BJ (cell line): ENCODE results near the gene IPO5. TPM values are rescaled to one million over a fixed set of nuclear protein-coding genes. Genes with fewer than 3 reads are reported as not detected.

Source experiments
- CTCF ChIA-PET: fragments of 350-600 bp; formaldehyde crosslinking; extraction: SDS; loops from one replicate; lab custom pipeline; 2021; ENCODE audit warnings: antibody characterized with exemption, inconsistent platforms; lab: Yijun Ruan, JAX
- POLR2A ChIA-PET: fragments of 300-600 bp; sonication (Branson Sonifier 250); formaldehyde crosslinking; extraction: SDS; loops from one replicate; lab custom pipeline; 2021; ENCODE audit warnings: antibody characterized with exemption; lab: Charles Lee
- DNase-seq: peaks from one replicate; pipeline ENCODE4 v3.0.0-alpha.2; 2011; ENCODE audit warnings: low read depth
- H3K27me3 ChIP-seq: 2 replicates; pipeline ENCODE4 v1.6.0; 2011; ENCODE audit warnings: low read length; ENCODE audit not compliant: control insufficient read depth, insufficient read depth
- H3K36me3 ChIP-seq: 2 replicates; pipeline ENCODE4 v1.5.1; 2011; ENCODE audit warnings: low read length; ENCODE audit not compliant: control insufficient read depth, insufficient read depth
- H3K4me3 ChIP-seq: 2 replicates; pipeline ENCODE4 v1.5.1; 2011; ENCODE audit warnings: low read depth, mild to moderate bottlenecking, control low read depth, low read length
- polyA minus RNA-seq: library from RNA; depleted of rRNA, polyadenylated mRNA; stranded (reverse); fragments of >200 nt; gene quantifications from 2 replicates; pipeline ENCODE4 v1.2.3, GENCODE V29; 2011; rRNA and poly(A)+ RNA removed
- polyA plus RNA-seq: library from polyadenylated mRNA; depleted of rRNA; stranded (reverse); fragments of >200 nt; gene quantifications from 2 replicates; pipeline ENCODE4 v1.2.3, GENCODE V29; 2011; rRNA removed
- TF ChIP-seq, protein P1 (sequence below): IDR thresholded peaks from 2 replicates; pipeline ENCODE4 v1.5.1; 2011; ENCODE audit warnings: low read depth, mild to moderate bottlenecking, control low read depth, inconsistent platforms, low read length, moderate library complexity; ENCODE audit not compliant: insufficient read depth

Gene IPO5
- polyA plus RNA-seq (137 and 240 TPM in 2 replicates), polyA minus RNA-seq (158 and 171 TPM in 2 replicates)

DNA sequence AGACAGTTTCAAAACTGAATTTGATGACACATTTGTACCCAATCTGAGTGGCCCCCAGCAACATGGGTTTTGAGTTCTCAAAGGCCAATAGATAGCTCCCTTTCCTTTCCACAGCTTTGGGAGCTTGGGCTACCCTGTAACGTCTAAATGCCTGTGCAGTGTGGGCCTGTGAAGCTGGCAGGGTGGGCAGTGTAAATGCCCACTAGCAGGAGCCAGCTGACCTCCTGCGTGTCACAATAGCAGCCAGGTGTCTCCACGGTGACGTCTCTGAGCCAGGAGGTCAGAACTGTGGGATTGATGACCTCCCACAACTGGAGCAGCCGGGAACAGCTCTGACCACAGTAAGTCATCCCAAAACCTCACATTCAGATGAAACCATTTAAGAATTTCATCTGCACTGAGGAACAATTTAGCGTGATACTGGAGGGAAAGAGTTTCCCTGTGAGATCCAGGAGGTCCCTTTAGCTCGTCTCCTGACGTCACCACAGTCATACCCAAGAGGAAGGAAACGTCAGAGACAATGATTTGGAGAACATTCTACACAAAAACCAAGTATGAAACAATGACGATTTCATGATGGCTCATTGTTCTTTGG is at the start of gene IPO5:
IPO5 (plus strand) TSS at position 300 of the 595 bp plus-strand sequence. CDS start 23,022 bp downstream, outside the sequence.
- CTCF ChIA-PET, result no interaction called here
- no peaks in the 10 kb centered on the region for H3K27me3 ChIP-seq

DNA sequence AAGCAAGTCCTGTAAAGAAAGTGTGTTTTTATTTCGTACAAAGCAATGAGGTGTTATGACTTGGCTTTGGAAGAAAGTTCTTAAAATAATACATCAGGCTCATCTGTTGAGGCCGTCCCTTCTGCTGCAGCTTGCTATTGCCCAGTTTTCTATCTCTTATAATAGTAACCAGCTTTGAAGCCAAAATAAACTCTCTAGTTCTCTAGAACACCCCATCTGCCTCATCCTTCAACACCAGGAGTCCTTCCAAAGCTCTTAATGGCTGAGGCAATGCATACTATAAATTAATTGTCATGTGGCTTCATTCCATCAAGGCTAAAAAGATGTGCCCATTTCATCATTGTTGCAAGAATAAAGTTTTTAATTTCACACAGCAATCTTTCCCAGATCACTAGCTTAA is 49.4 kb upstream of the IPO5 start:
- H3K4me3 ChIP-seq, result no peak overlapping the region
- ChIA-PET POLR2A (no interaction called here), CTCF (no interaction called here)
- no peak for DNase-seq
- no peaks in the 10 kb centered on the region for H3K36me3 ChIP-seq
- no peaks in the 10 kb centered on the region for H3K27me3 ChIP-seq
- TF ChIP-seq, protein P1, sequence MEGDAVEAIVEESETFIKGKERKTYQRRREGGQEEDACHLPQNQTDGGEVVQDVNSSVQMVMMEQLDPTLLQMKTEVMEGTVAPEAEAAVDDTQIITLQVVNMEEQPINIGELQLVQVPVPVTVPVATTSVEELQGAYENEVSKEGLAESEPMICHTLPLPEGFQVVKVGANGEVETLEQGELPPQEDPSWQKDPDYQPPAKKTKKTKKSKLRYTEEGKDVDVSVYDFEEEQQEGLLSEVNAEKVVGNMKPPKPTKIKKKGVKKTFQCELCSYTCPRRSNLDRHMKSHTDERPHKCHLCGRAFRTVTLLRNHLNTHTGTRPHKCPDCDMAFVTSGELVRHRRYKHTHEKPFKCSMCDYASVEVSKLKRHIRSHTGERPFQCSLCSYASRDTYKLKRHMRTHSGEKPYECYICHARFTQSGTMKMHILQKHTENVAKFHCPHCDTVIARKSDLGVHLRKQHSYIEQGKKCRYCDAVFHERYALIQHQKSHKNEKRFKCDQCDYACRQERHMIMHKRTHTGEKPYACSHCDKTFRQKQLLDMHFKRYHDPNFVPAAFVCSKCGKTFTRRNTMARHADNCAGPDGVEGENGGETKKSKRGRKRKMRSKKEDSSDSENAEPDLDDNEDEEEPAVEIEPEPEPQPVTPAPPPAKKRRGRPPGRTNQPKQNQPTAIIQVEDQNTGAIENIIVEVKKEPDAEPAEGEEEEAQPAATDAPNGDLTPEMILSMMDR, result no peak

More for the DNA sequence above, at the start of gene IPO5:
- Histone ChIP-seq H3K4me3 (no peak within 1 kb of the TSS), H3K36me3 (no peaks in the 10 kb centered on the region)
- TF ChIP-seq, protein P1, result no peak
- POLR2A ChIA-PET, result no interaction called here
- DNase-seq, result no peak

DNA sequence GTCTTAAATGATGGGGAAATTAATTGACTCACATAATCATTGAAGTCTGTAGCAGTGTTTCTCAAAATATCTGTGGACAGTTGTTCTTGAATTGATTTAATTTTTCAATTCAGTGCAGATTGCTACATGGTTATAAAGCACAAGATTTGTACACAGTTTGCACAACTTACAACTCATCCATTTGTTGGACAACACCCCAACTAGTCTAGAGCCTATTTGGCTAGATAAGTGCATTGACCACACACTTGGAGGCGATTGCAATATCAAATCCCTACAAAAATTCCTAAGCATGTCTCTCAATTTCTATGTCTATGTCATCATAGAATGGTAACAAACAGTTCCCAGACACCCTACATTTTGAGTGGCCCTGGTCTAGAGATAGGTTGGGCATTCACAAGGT is 48.0 kb upstream of the IPO5 start:
- TF ChIP-seq, protein P1, result no peak
- CTCF ChIA-PET, result no interaction called here
- DNase-seq, result no peak
- Histone ChIP-seq H3K4me3 (no peak overlapping the region), H3K27me3 (no peaks in the 10 kb centered on the region), H3K36me3 (no peaks in the 10 kb centered on the region)
- POLR2A ChIA-PET, result no interaction called here

DNA sequence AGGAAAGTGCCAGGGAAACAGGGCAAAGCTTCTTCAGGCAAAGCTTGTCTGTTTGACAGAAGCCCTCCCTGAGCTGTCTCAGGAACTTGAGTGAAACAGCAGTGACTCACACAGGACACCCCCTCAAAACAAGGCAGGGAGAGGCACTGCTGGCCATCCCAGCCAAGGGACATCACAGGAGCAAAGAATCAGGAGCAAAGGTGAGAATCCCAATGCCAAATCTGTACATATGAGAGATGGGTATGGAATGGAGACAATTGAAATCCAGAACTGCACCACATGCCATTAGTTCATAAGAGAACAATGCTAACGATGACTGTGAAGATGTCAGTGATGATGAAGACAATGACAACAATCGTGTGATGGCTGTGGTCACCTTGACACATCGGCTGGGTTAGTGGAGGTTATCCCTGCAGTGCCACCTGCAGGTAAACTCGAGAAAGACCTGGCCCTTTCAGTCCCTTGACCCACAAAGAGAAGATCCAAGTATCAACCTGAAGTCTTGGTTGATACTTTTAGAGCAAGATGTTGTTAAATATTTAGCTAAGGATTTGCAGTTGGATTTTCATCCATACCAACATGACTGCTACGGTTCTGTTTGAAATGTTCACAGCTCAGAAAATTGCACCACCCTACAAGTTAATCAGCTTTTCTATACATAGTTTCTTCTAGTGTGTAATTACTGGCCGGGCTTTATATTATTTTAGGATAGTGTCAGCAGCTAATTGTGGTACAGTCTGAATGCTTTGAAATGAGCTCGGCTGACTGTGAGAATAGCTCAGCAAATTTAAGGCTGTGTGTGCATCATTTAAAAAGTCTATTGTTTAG is 42.0 kb upstream of the IPO5 start:
- Histone ChIP-seq H3K4me3 (no peak overlapping the region), H3K36me3 (no peaks in the 10 kb centered on the region), H3K27me3 (no peaks in the 10 kb centered on the region)
- TF ChIP-seq, protein P1, result peak; percentile 36
- no peak for DNase-seq
- POLR2A ChIA-PET, result no interaction called here
- CTCF ChIA-PET, result interaction anchor here (0.8 to 3.0 kb wide), 10 partner anchors 9 to 226 kb away, joined by 3 to 39 read pairs (median 6); no protein-coding TSS in a partner anchor

DNA sequence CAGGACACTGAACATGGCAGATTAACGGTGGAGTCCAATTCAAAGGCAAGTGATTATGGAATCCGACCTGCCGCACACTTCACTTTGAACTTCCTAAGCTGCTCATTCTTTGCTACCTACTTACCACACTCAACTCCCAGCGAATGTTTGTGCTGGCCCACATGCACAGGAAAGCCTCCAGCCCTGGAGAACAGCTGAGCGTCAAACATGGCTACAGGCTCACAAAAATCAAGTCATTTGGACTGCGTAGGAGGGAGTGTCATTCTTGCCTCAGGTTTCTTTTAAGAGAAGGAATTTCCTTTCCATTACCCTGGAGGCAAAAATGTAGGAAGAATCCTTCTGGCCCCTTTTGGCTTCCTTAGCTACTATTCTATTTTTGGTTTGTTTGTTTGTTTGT is 41.3 kb upstream of the IPO5 start:
- no peaks in the 10 kb centered on the region for H3K36me3 ChIP-seq
- no peak for DNase-seq
- no peak overlapping the region for H3K4me3 ChIP-seq
- ChIA-PET POLR2A (interaction anchor here (0.6 kb wide), 1 partner anchor 113 kb away, joined by 16 read pairs; no protein-coding TSS in a partner anchor), CTCF (interaction anchor here (0.8 to 3.0 kb wide), 9 partner anchors 9 to 226 kb away, joined by 3 to 39 read pairs (median 6); no protein-coding TSS in a partner anchor)
- no peaks in the 10 kb centered on the region for H3K27me3 ChIP-seq
- TF ChIP-seq, protein P1, result no peak
